Heart right ventricle (tissue), 16 donors: ENCODE measurements around the gene ATP2B3. TPM values are rescaled to one million over a fixed set of nuclear protein-coding genes. Genes with fewer than 3 reads are reported as not detected.

Experiments
- ATAC-seq, 8 donors: fragments of 200-7000 bp; cut with Tn5 transposase; one replicate each; pipeline ENCODE4 v1.9.1; 2020; ENCODE audit warnings: mild to moderate bottlenecking in 8 of 8, moderate library complexity in 8 of 8, moderate number of reproducible peaks in 1 of 8
- DNase-seq, 2 donors: peaks; one replicate each; pipeline ENCODE4 v3.0.0-alpha.2; 2020
- H3K27ac ChIP-seq, 10 donors: fragments of 200-600 bp; sonication (generic) in 2 of 10; one replicate each; pipeline versions ENCODE4 v1.5.0 to v1.8.0; 2020 to 2022; ENCODE audit warnings: mild to moderate bottlenecking in 3 of 10
- H3K27me3 ChIP-seq, 7 donors: fragments of 200-600 bp; one replicate each; pipeline ENCODE4 v1.8.0; 2021 to 2022; ENCODE audit warnings: mild to moderate bottlenecking in 2 of 7
- H3K36me3 ChIP-seq, 9 donors: fragments of 200-600 bp; sonication (generic) in 1 of 9; one replicate each; pipeline versions ENCODE4 v1.5.0 to v1.8.0; 2020 to 2022; ENCODE audit warnings: mild to moderate bottlenecking in 2 of 9
- H3K4me1 ChIP-seq, 9 donors: fragments of 200-600 bp; sonication (generic) in 1 of 9; one replicate each; pipeline versions ENCODE4 v1.5.0 to v1.8.0; 2020 to 2022; ENCODE audit warnings: mild to moderate bottlenecking in 4 of 9
- H3K4me3 ChIP-seq, 10 donors: fragments of 200-600 bp; sonication (generic) in 2 of 10; one replicate each; pipeline versions ENCODE4 v1.5.0 to v1.8.0; 2020 to 2022; ENCODE audit warnings: mild to moderate bottlenecking in 7 of 10, moderate library complexity in 2 of 10
- H3K9me3 ChIP-seq, 11 donors: fragments of 200-600 bp in 10 of 11; sonication (generic) in 2 of 11; one replicate each; pipeline versions ENCODE4 v1.5.0 to v1.8.0; 2013 to 2022; ENCODE audit warnings: mild to moderate bottlenecking in 2 of 11, control low read depth in 1 of 11, moderate library complexity in 1 of 11
- WGBS, 2 donors: extraction: QIAGEN DNeasy Blood & Tissue Kit; methylation state at CpG; one replicate each; pipeline ENCODE4 v1.1.7; 2013; ENCODE audit warnings: inconsistent platforms in 1 of 2; 5-methylcytosine and 5-hydroxymethylcytosine counted together
- intact Hi-C, 10 donors: fragments of 100-400 bp; cut with DNase I; formaldehyde crosslinking; loops; one replicate each; pipeline versions ENCODE4 v1.11.1 to v1.14.2; 2022
- polyA plus RNA-seq, 2 donors: library from polyadenylated mRNA; stranded (reverse); fragments of 200-250 nt; gene quantifications; one replicate each; pipeline ENCODE4 v1.2.3, GENCODE V29; 2013
- total RNA-seq, 10 donors: library from RNA; stranded (reverse); fragmentation: NEBNext Ultra II Directional in 3 of 10; extraction: Animal tissue kit (Norgen Biotek cat#: 25700) in 3 of 10; gene quantifications; one replicate each; pipeline versions ENCODE4 v1.2.1 to v1.2.4, GENCODE V29; 2021 to 2023
- TF ChIP-seq, protein P1 (sequence below), 9 donors: fragments of 200-600 bp; sonication (generic) in 2 of 9; IDR thresholded peaks; one replicate each; pipeline versions ENCODE4 v1.5.0 to v1.8.0; 2021 to 2022; ENCODE audit warnings: antibody characterized with exemption in 9 of 9, mild to moderate bottlenecking in 5 of 9, moderate library complexity in 1 of 9
- donor health status: Arrhythmogenic right ventricular cardiomyopathy.
- donor health status: ischemic (EF 13 %, LVEDD 7.1; RV severe dilation, severe dysfunction).
- donor health status: healthy with polysubstance abuse.
- donor health status: DM: no; HTN: yes; CAD: no.
- donor health status: DM: no; HTN: no; CAD: no.
- donor health status: ischemic (EF 25% LVEDD 6.9; RV normal size, moderate dysfunction).
- donor health status: ischemic (EF 25% LVEDD 5.7; RV mildly dilated, moderate dysfunction).
- donor health status: healthy.
- donor health status: DM: yes; HTN: yes; CAD: no.
- donor health status: Ischemic cardiomyopathy.
- donor health status: ischemic (EF 35%, LVEDD 5.7; RV mildly dilated, moderate dysfunction).
- donor health status: nonischemic (EF 11% LVEDD 7.7; RV severe dilation, severe dysfunction).
- donor health status: DM: yes; HTN: yes; CAD: no.
- donor health status: PGD.
- donor health status: ischemic (EF 29% LVEDD 5.4; RV normal size, mild dysfunction).
- donor health status: nonischemic (EF 23%, LVEDD 6.1; RV moderate dilation, normal function).

ATP2B3 gene
- total and polyA plus RNA-seq, 12 donors = not detected

DNA sequence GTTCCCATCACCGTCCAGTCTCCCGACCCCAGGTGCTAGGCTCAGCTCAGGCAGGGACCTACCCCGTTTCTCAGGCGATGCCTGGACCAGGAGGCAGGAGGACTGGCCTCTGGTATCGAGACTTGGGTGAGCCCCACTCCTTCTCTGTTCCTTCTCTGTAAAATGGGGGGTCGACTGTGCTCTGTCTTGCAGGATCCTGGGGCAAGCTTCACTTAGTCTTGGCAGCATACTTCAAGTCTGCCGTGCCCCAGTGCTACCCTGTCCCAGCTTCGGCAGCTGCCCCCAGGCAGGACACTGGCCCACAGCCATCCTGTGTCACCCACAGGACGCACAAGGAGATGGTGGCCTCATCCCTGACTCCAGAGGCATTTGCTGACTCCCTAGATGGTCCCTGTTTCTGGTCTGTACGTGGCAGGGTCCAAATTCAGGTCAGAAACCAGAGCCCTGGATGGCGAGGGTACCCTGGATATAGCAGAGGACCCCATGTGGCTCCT lies 40.0 kb upstream of the ATP2B3 start:
- no peak for DNase-seq
- Histone ChIP-seq H3K36me3 (no peaks in the 10 kb centered on the region), H3K27ac (peak overlapping the region in 9 of 10 donors; percentile 29 to 84 (median 79)), H3K9me3 (no peaks in the 10 kb centered on the region), H3K4me3 (no peak overlapping the region), H3K27me3 (peaks cover 0 to 15% (median 0%) of the 10 kb centered on the region in 7 donors), H3K4me1 (peaks cover 0 to 36% (median 15%) of the 10 kb centered on the region in 9 donors)
- 57 to 63% methylated on average over 10 to 11 of the region's 11 CpGs for WGBS, 2 donors
- no peak for ATAC-seq
- TF ChIP-seq, protein P1, sequence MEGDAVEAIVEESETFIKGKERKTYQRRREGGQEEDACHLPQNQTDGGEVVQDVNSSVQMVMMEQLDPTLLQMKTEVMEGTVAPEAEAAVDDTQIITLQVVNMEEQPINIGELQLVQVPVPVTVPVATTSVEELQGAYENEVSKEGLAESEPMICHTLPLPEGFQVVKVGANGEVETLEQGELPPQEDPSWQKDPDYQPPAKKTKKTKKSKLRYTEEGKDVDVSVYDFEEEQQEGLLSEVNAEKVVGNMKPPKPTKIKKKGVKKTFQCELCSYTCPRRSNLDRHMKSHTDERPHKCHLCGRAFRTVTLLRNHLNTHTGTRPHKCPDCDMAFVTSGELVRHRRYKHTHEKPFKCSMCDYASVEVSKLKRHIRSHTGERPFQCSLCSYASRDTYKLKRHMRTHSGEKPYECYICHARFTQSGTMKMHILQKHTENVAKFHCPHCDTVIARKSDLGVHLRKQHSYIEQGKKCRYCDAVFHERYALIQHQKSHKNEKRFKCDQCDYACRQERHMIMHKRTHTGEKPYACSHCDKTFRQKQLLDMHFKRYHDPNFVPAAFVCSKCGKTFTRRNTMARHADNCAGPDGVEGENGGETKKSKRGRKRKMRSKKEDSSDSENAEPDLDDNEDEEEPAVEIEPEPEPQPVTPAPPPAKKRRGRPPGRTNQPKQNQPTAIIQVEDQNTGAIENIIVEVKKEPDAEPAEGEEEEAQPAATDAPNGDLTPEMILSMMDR (IDR thresholded peaks at IDR 0.05) = no peak
- intact Hi-C loops = loop anchor here in 2 of 10 donors (2.0 to 10.0 kb wide), 3 partner anchors 17 to 533 kb away; partner anchors contain the start of gene BGN (in 1 of the 2)

DNA sequence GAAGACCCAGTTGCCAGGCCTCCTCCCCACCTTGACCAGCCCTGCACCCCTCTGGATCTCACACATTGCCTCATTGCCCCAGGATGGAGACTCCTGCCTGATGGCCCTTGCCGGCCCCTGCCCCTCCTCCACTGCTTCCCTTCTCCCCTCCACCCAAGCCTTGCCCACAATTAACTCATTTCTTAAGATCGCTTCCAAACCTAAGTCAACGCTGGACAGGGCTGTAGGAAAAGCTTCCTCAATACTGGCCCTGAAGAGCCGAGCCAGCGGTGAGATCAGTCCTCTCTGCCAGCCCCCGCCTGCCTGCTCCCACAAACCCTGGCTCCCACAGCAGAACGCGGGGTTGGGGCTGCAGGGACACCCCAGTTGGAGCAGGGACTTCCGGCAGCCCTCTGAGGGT lies 39.5 kb upstream of the ATP2B3 start:
- H3K27ac ChIP-seq = peak overlapping the region in 7 of 10 donors; percentile 61 to 84 (median 80)
- peak in 1 of 2 donors; percentile 8 for DNase-seq
- peaks cover 0 to 15% (median 0%) of the 10 kb centered on the region in 7 donors for H3K27me3 ChIP-seq
- 74% methylated on average over 9 of the region's 9 CpGs for WGBS, 2 donors
- H3K36me3 ChIP-seq = no peaks in the 10 kb centered on the region
- ATAC-seq = peak in 7 of 8 donors; percentile 19 to 66 (median 31)
- TF ChIP-seq, protein P1 (IDR thresholded peaks at IDR 0.05) = no peak
- H3K9me3 ChIP-seq = no peaks in the 10 kb centered on the region
- peaks cover 0 to 36% (median 15%) of the 10 kb centered on the region in 9 donors for H3K4me1 ChIP-seq
- intact Hi-C loops = loop anchor here in 2 of 10 donors (2.0 to 10.0 kb wide), 3 partner anchors 17 to 533 kb away; partner anchors contain the start of gene BGN (in 1 of the 2)
- H3K4me3 ChIP-seq = no peak overlapping the region

DNA sequence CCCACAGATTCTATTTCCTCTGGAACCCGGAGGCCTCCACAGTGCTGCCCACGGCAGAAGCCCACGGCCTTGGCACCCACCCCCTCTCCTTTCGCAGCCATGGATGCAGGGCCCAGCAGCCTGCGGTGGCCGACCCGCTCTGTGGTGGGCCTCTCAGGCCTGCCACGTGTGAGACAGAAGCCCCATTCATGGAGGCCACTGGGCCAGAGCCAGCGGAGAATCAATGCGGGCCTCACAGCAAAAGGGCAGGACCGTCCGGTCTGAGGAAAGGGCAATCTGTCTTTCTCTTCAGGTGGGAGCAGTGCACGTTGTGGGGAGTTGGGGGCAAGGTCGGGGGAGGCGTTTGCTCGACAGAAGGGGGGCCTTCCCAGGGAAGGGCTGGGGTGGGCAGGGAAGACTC lies 38.7 kb upstream of the ATP2B3 start:
- H3K9me3 ChIP-seq = no peaks in the 10 kb centered on the region
- peaks cover 0 to 36% (median 15%) of the 10 kb centered on the region in 9 donors for H3K4me1 ChIP-seq
- peaks cover 0 to 15% (median 0%) of the 10 kb centered on the region in 7 donors for H3K27me3 ChIP-seq
- 85 to 86% methylated on average over 7 to 16 of the region's 16 CpGs for WGBS, 2 donors
- H3K36me3 ChIP-seq = no peaks in the 10 kb centered on the region
- TF ChIP-seq, protein P1 (IDR thresholded peaks at IDR 0.05) = no peak
- intact Hi-C loops = loop anchor here in 2 of 10 donors (10.0 kb wide), 2 partner anchors 524 to 534 kb away; no protein-coding TSS in a partner anchor
- H3K27ac ChIP-seq = peak overlapping the region in 2 of 10 donors; percentile 82 to 84
- DNase-seq = no peak
- H3K4me3 ChIP-seq = no peak overlapping the region
- no peak for ATAC-seq

DNA sequence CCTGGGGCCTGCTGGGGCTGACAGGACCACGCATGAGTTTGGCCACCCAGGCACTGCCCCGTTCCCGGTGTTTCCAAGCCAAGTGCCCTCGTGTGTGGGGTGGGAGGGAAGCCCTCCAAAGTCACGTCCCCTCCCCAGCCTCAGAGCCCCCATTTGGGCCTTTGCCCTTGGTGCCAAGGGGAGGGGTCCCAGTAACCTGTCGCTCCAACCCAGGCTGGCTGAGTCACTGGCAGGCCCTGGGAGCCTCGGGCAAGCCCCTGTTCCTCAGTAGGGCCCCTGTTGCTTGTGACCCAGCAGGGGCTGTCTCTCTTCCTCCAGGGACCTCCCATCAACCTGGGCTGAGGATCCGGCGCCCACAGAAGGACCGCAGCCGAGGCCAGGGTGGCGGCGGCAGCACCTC lies 36.4 kb upstream of the ATP2B3 start:
- ATAC-seq (no peak), DNase-seq (no peak)
- intact Hi-C loops = no loop called here
- no peaks in the 10 kb centered on the region for H3K9me3 ChIP-seq
- 95 to 96% methylated on average over 5 to 13 of the region's 13 CpGs for WGBS, 2 donors
- no peak overlapping the region for H3K4me3 ChIP-seq
- H3K4me1 ChIP-seq = peaks cover 0 to 19% (median 8%) of the 10 kb centered on the region in 9 donors
- TF ChIP-seq, protein P1 (IDR thresholded peaks at IDR 0.05) = no peak
- peaks cover 0 to 11% (median 0%) of the 10 kb centered on the region in 7 donors for H3K27me3 ChIP-seq
- no peak overlapping the region for H3K27ac ChIP-seq
- H3K36me3 ChIP-seq = no peaks in the 10 kb centered on the region
